Thoracic aorta (tissue), 2 donors: ENCODE results near the gene SPR. TPM values are rescaled to one million over a fixed set of nuclear protein-coding genes. Genes with fewer than 3 reads are reported as not detected.

Source experiments
- ATAC-seq: fragments of 150-250 bp; one replicate; pipeline ENCODE4 v1.8.0; 2017; ENCODE audit warnings: low read depth; ENCODE audit not compliant: insufficient number of reproducible peaks, low FRiP score
- DNase-seq: peaks from one replicate; pipeline ENCODE4 v3.0.0-alpha.2; 2020; ENCODE audit warnings: low spot score
- H3K27ac ChIP-seq, 2 donors: fragments of 200-600 bp; sonication (generic); 1 replicate in 1 of 2; 2 replicates in 1 of 2; pipeline ENCODE4 v1.5.1; 2016; ENCODE audit warnings: mild to moderate bottlenecking in 2 of 2, moderate library complexity in 2 of 2
- H3K27me3 ChIP-seq: fragments of 200-600 bp; sonication (generic); replicated peaks from 2 replicates; pipeline ENCODE4 v1.6.0; 2016; ENCODE audit warnings: mild to moderate bottlenecking; ENCODE audit not compliant: insufficient read depth
- H3K36me3 ChIP-seq: fragments of 200-600 bp; sonication (generic); one replicate; pipeline ENCODE4 v1.5.1; 2016
- H3K4me1 ChIP-seq, 2 donors: fragments of 200-600 bp; sonication (generic); 1 replicate in 1 of 2; 2 replicates in 1 of 2; pipeline versions ENCODE4 v1.5.1 to v1.6.0; 2016; ENCODE audit warnings: low read depth in 2 of 2, mild to moderate bottlenecking in 1 of 2; ENCODE audit not compliant: control insufficient read depth in 1 of 2
- H3K4me3 ChIP-seq: fragments of 200-600 bp; sonication (generic); 2 replicates; pipeline ENCODE4 v1.5.1; 2016; ENCODE audit warnings: mild to moderate bottlenecking
- H3K9me3 ChIP-seq: fragments of 200-600 bp; sonication (generic); 2 replicates; pipeline ENCODE4 v1.5.1; 2016
- CTCF ChIP-seq: fragments of 200-600 bp; sonication (generic); IDR thresholded peaks from one replicate; pipeline ENCODE4 v1.5.1; 2019; ENCODE audit warnings: antibody characterized with exemption
- total RNA-seq, 2 donors: library from RNA; depleted of rRNA; stranded (reverse); fragments of >200 nt; gene quantifications; one replicate each; pipeline versions ENCODE4 v1.1.0 to v1.2.3, GENCODE V29; 2016

Gene SPR
- total RNA-seq, 2 donors from 2014 or later = 26.1 to 42.6 TPM

- DNase-seq (no peak), ATAC-seq (no peak)
- Histone ChIP-seq H3K4me3 (no peak overlapping the region), H3K4me1 (no peaks in the 10 kb centered on the region), H3K9me3 (no peaks in the 10 kb centered on the region), H3K36me3 (no peaks in the 10 kb centered on the region), H3K27ac (no peak overlapping the region), H3K27me3 (no peaks in the 10 kb centered on the region)
- TF ChIP-seq CTCF = no peak
Measured at GRCh38 chr2:72940361-72940760, 53.2 kb downstream of the SPR start.

DNA sequence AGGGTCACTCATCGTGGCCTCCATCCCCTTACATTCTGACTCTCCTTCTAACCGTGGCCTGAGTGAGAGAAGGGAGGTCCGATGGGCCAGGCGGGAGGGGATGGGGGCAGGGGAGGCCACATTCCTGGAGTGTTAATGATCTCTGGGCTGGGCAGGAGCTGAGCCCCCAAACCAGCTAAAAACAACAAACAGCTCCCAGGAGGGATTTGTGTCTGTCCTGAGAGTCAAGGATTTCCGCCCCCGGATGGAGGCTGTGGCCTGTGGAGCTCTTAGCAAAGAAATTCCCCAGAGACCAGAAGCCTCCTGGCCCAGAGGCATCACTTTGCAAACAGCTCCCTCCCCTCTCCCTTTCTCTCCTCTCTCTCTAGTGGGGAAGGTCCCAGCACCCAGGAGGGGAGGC, 53.6 kb downstream of the SPR start:
- Histone ChIP-seq H3K4me1 (no peaks in the 10 kb centered on the region), H3K27me3 (no peaks in the 10 kb centered on the region), H3K27ac (no peak overlapping the region), H3K4me3 (no peak overlapping the region), H3K9me3 (no peaks in the 10 kb centered on the region), H3K36me3 (no peaks in the 10 kb centered on the region)
- TF ChIP-seq CTCF = no peak
- DNase-seq = no peak
- ATAC-seq = no peak

Other genes starting within 250 kb of the SPR start
- 10 to 100 TPM; 29.6 to 44.5 TPM for gene EXOC6B, start 61.4 kb upstream of the SPR start, total RNA-seq
- gene EMX1, start 30.1 kb downstream of the SPR start, total RNA-seq = not detected
- 10 to 100 TPM; 16.6 to 18.1 TPM for gene SFXN5, start 184.3 kb downstream of the SPR start, total RNA-seq
- gene RAB11FIP5, start 225.5 kb downstream of the SPR start, total RNA-seq = 10 to 100 TPM; 62.4 to 78.8 TPM